Neural progenitor cell (in vitro differentiated cells): Measurements from ENCODE around the gene PPP4R1.

Source experiments
- EZH2 ChIP-seq: fragments of 200-600 bp; sonication (generic); IDR thresholded peaks from 2 replicates; pipeline ENCODE4 v1.6.1; 2017; ENCODE audit warnings: antibody characterized with exemption, mild to moderate bottlenecking, moderate library complexity
- EZH2phosphoT487 ChIP-seq: fragments of 200-600 bp; sonication (generic); IDR thresholded peaks from 2 replicates; pipeline ENCODE4 v1.6.1; 2017; ENCODE audit warnings: antibody characterized with exemption
- TF ChIP-seq, protein P1 (sequence below): fragments of 200-600 bp; sonication (generic); IDR thresholded peaks from 2 replicates; pipeline ENCODE4 v1.5.1; 2017; ENCODE audit warnings: antibody characterized with exemption, mild to moderate bottlenecking

DNA sequence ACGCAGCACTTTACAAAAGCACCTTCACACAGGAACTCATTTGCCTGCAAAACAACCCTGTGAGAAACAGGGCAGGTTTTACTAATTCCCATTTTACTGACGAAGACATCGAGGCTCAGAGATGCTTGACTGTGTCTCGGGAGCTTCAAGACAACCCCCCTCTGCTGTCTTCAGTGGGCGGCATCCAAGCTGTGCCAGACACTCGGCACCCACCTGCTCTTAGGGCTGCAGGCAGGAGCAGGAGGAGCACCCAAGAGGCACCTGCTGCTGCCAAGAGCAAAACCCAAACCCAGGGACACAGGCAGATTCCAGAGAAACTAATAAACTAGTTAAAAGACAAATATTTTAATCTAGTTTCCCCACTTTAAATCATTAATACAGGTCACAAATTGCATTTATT is 67.9 kb downstream of the PPP4R1 start:
- TF ChIP-seq, protein P1, sequence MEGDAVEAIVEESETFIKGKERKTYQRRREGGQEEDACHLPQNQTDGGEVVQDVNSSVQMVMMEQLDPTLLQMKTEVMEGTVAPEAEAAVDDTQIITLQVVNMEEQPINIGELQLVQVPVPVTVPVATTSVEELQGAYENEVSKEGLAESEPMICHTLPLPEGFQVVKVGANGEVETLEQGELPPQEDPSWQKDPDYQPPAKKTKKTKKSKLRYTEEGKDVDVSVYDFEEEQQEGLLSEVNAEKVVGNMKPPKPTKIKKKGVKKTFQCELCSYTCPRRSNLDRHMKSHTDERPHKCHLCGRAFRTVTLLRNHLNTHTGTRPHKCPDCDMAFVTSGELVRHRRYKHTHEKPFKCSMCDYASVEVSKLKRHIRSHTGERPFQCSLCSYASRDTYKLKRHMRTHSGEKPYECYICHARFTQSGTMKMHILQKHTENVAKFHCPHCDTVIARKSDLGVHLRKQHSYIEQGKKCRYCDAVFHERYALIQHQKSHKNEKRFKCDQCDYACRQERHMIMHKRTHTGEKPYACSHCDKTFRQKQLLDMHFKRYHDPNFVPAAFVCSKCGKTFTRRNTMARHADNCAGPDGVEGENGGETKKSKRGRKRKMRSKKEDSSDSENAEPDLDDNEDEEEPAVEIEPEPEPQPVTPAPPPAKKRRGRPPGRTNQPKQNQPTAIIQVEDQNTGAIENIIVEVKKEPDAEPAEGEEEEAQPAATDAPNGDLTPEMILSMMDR: no peak
- no peak for TF ChIP-seq EZH2
- TF ChIP-seq EZH2phosphoT487: no peak
